H7 (cell line): Measurements from ENCODE around the gene RASAL3. TPM values are rescaled to one million over a fixed set of nuclear protein-coding genes. Genes with fewer than 3 reads are reported as not detected.

Source experiments
- DNase-seq: peaks from one replicate; pipeline ENCODE4 v3.0.0; 2012
- H3K27me3 ChIP-seq: 2 replicates; pipeline ENCODE4 v1.6.0; 2011; ENCODE audit warnings: mild to moderate bottlenecking, low read length; ENCODE audit not compliant: control insufficient read depth, insufficient read depth
- H3K36me3 ChIP-seq: replicated peaks from 2 replicates; pipeline ENCODE4 v1.5.1; 2011; ENCODE audit warnings: low read length; ENCODE audit not compliant: control insufficient read depth, insufficient read depth
- H3K4me3 ChIP-seq: 2 replicates; pipeline ENCODE4 v1.5.1; 2011; ENCODE audit warnings: low read depth, mild to moderate bottlenecking, control low read depth, low read length, moderate library complexity; ENCODE audit not compliant: insufficient read depth
- total RNA-seq: library from RNA; depleted of rRNA; stranded (reverse); fragments of >200 nt; shearing (Covaris generic); gene quantifications from 2 replicates; pipeline ENCODE4 v1.2.3, GENCODE V29; 2014

Gene RASAL3
- total RNA-seq, 1 experiment from 2014 or later = not detected

- no peaks in the 10 kb centered on the region for H3K36me3 ChIP-seq
- no peak for DNase-seq
- no peak overlapping the region for H3K4me3 ChIP-seq
- H3K27me3 ChIP-seq = peaks cover 29% of the 10 kb centered on the region
Observed at GRCh38 chr19:15461694-15462093, 2.6 kb downstream of the RASAL3 start.

GRCh38 chr19:15457701-15458484 lies 6.5 kb downstream of the RASAL3 start:
- H3K36me3 ChIP-seq = no peaks in the 10 kb centered on the region
- peak; percentile 79 for DNase-seq
- peaks cover 64% of the 10 kb centered on the region for H3K27me3 ChIP-seq
- no peak overlapping the region; the same call in 1 of the 2 replicates for H3K4me3 ChIP-seq

GRCh38 chr19:15456871-15457700 lies 7.3 kb downstream of the RASAL3 start:
- DNase-seq = peak; percentile 99
- Histone ChIP-seq H3K27me3 (peaks cover 68% of the 10 kb centered on the region), H3K36me3 (no peaks in the 10 kb centered on the region), H3K4me3 (peak overlapping the region; percentile 28; the same call in 1 of the 2 replicates)

- no peak for DNase-seq
- Histone ChIP-seq H3K4me3 (no peak overlapping the region), H3K27me3 (peaks cover 66% of the 10 kb centered on the region), H3K36me3 (no peaks in the 10 kb centered on the region)
Observed at GRCh38 chr19:15456441-15456840, 7.9 kb downstream of the RASAL3 start.

GRCh38 chr19:15455996-15456395 lies 8.3 kb downstream of the RASAL3 start:
- H3K4me3 ChIP-seq = no peak overlapping the region
- no peaks in the 10 kb centered on the region for H3K36me3 ChIP-seq
- peaks cover 64% of the 10 kb centered on the region for H3K27me3 ChIP-seq
- no peak for DNase-seq

- H3K4me3 ChIP-seq = no peak overlapping the region
- no peak for DNase-seq
- peaks cover 60% of the 10 kb centered on the region for H3K27me3 ChIP-seq
- no peaks in the 10 kb centered on the region for H3K36me3 ChIP-seq
Observed at GRCh38 chr19:15453906-15454860, 10.2 kb downstream of the RASAL3 start.

GRCh38 chr19:15453091-15453578 lies 11.2 kb downstream of the RASAL3 start:
- H3K36me3 ChIP-seq = no peaks in the 10 kb centered on the region
- DNase-seq = peak; percentile 91
- H3K4me3 ChIP-seq = peak overlapping the region; percentile 50
- peaks cover 57% of the 10 kb centered on the region for H3K27me3 ChIP-seq

GRCh38 chr19:15452111-15453047 lies 12.0 kb downstream of the RASAL3 start:
- Histone ChIP-seq H3K36me3 (no peaks in the 10 kb centered on the region), H3K27me3 (peaks cover 50% of the 10 kb centered on the region), H3K4me3 (peak overlapping the region; percentile 50)
- peak; percentile 100 for DNase-seq

- peaks cover 34% of the 10 kb centered on the region for H3K27me3 ChIP-seq
- DNase-seq = no peak
- peak overlapping the region; percentile 30; the same call in 1 of the 2 replicates for H3K4me3 ChIP-seq
- no peaks in the 10 kb centered on the region for H3K36me3 ChIP-seq
Observed at GRCh38 chr19:15450528-15450890, 13.8 kb downstream of the RASAL3 start.

GRCh38 chr19:15449620-15450527 lies 14.5 kb downstream of the RASAL3 start, which contains the start of gene WIZ:
TSS of gene WIZ (minus strand) at chr19:15449956. CDS start at chr19:15448307, 1,649 bp downstream.
- Histone ChIP-seq H3K27me3 (peaks cover 29% of the 10 kb centered on the region), H3K36me3 (no peaks in the 10 kb centered on the region), H3K4me3 (peak within 1 kb of the TSS; percentile 72)
- peak; percentile 98 for DNase-seq

GRCh38 chr19:15448778-15449619 lies 15.3 kb downstream of the RASAL3 start:
- DNase-seq = peak; percentile 90
- H3K27me3 ChIP-seq = peaks cover 20% of the 10 kb centered on the region
- no peaks in the 10 kb centered on the region for H3K36me3 ChIP-seq
- peak overlapping the region; percentile 72 for H3K4me3 ChIP-seq
